ENCODE data around the gene AUH. TPM values are rescaled to one million over a fixed set of nuclear protein-coding genes. Genes with fewer than 3 reads are reported as not detected.

AUH gene
- total and polyA plus RNA-seq, 7 donors: 13.1 to 40.9 (median 28.2) TPM

GRCh38 chr9:91193658-91194391, 167.9 kb downstream of the AUH start:
- Histone ChIP-seq H3K27me3 (no peaks in the 10 kb centered on the region), H3K4me3 (peak overlapping the region; percentile 30 to 52 (median 48)), H3K27ac (peak overlapping the region; percentile 94 to 99 (median 96)), H3K4me1 (peaks cover 0 to 63% (median 62%) of the 10 kb centered on the region in 4 donors), H3K9me3 (no peaks in the 10 kb centered on the region), H3K36me3 (no peaks in the 10 kb centered on the region)
- peak; percentile 41 to 46 for TF ChIP-seq POLR2A (IDR thresholded peaks at IDR 0.05)
- no peak for TF ChIP-seq CTCF (IDR thresholded peaks at IDR 0.05)
- TF ChIP-seq POLR2AphosphoS5 (IDR thresholded peaks at IDR 0.05): peak; percentile 58 to 79 (median 68)
- TF ChIP-seq EP300 (IDR thresholded peaks at IDR 0.05): peak in 2 of 4 donors; percentile 56 to 66
- intact Hi-C loops (cut with DNase I): loop anchor here (1.0 to 5.0 kb wide), 4 partner anchors 77 to 229 kb away; partner anchors contain the start of genes AUH and NFIL3
- DNase-seq: peak; percentile 94
- 2 to 3% methylated on average over 52 of the region's 52 CpGs for WGBS, 2 donors

- intact Hi-C loops (cut with DNase I): loop anchor here (1.0 to 5.0 kb wide), 4 partner anchors 76 to 230 kb away; partner anchors contain the start of genes AUH and NFIL3
- Histone ChIP-seq H3K4me1 (peaks cover 0 to 61% (median 58%) of the 10 kb centered on the region in 4 donors), H3K27ac (peak overlapping the region; percentile 94 to 99 (median 96)), H3K9me3 (no peaks in the 10 kb centered on the region), H3K4me3 (peak overlapping the region; percentile 30 to 52 (median 48)), H3K27me3 (no peaks in the 10 kb centered on the region), H3K36me3 (no peaks in the 10 kb centered on the region)
- DNase-seq: peak; percentile 96
- WGBS, 2 donors: 0% methylated on average over 38 of the region's 38 CpGs
- TF ChIP-seq EP300 (IDR thresholded peaks at IDR 0.05): peak; percentile 74 to 99 (median 87)
- no peak for TF ChIP-seq POLR2A (IDR thresholded peaks at IDR 0.05)
- TF ChIP-seq POLR2AphosphoS5 (IDR thresholded peaks at IDR 0.05): peak; percentile 68 to 97 (median 77)
- peak in 2 of 4 experiments; percentile 7 to 21 for TF ChIP-seq CTCF (IDR thresholded peaks at IDR 0.05)
These were observed 168.5 kb downstream of the AUH start for GRCh38 chr9:91193087-91193657.

GRCh38 chr9:91192381-91193086, 169.2 kb downstream of the AUH start:
- DNase-seq: no peak
- Histone ChIP-seq H3K4me1 (peaks cover 0 to 59% (median 57%) of the 10 kb centered on the region in 4 donors), H3K27me3 (no peaks in the 10 kb centered on the region), H3K27ac (peak overlapping the region; percentile 94 to 99 (median 96)), H3K36me3 (no peaks in the 10 kb centered on the region), H3K4me3 (peak overlapping the region in 3 of 4 donors; percentile 47 to 52 (median 48)), H3K9me3 (no peaks in the 10 kb centered on the region)
- intact Hi-C loops (cut with DNase I): loop anchor here (1.0 to 5.0 kb wide), 4 partner anchors 75 to 231 kb away; partner anchors contain the start of genes AUH and NFIL3
- no peak for TF ChIP-seq EP300 (IDR thresholded peaks at IDR 0.05)
- no peak for TF ChIP-seq CTCF (IDR thresholded peaks at IDR 0.05)
- peak in 3 of 4 donors; percentile 25 to 32 (median 27) for TF ChIP-seq POLR2AphosphoS5 (IDR thresholded peaks at IDR 0.05)
- TF ChIP-seq POLR2A (IDR thresholded peaks at IDR 0.05): no peak
- WGBS, 2 donors: 16 to 19% methylated on average over 7 of the region's 7 CpGs

GRCh38 chr9:91191411-91192380, 170.0 kb downstream of the AUH start:
- no peak for DNase-seq
- Histone ChIP-seq H3K36me3 (no peaks in the 10 kb centered on the region), H3K4me3 (no peak overlapping the region), H3K27ac (peak overlapping the region; percentile 94 to 99 (median 96)), H3K9me3 (no peaks in the 10 kb centered on the region), H3K4me1 (peaks cover 0 to 53% (median 49%) of the 10 kb centered on the region in 4 donors), H3K27me3 (no peaks in the 10 kb centered on the region)
- 82% methylated on average over 18 of the region's 18 CpGs for WGBS, 2 donors
- TF ChIP-seq POLR2A (IDR thresholded peaks at IDR 0.05): no peak
- no peak for TF ChIP-seq POLR2AphosphoS5 (IDR thresholded peaks at IDR 0.05)
- intact Hi-C loops (cut with DNase I): loop anchor here (2.0 to 5.0 kb wide), 3 partner anchors 74 to 169 kb away; partner anchors contain the start of gene AUH
